Esophagus muscularis mucosa (tissue), 4 donors: Measurements from ENCODE around the gene UEVLD. TPM values are rescaled to one million over a fixed set of nuclear protein-coding genes. Genes with fewer than 3 reads are reported as not detected.
"Not testable (repeated sequence)": the region's sequence is repeated elsewhere in the genome, so short reads cannot be mapped to it uniquely, and the experiment has no call there.

ENCODE experiments used
- DNase-seq: peaks from one replicate; pipeline ENCODE4 v3.0.0-alpha.2; 2017; ENCODE audit errors: extremely low spot score
- H3K27ac ChIP-seq, 4 donors: fragments of 200-600 bp; sonication (generic); replicated peaks in 1 of 4; 1 replicate in 3 of 4; 2 replicates in 1 of 4; pipeline ENCODE4 v1.5.1; 2016 to 2019; ENCODE audit warnings: mild to moderate bottlenecking in 1 of 4
- H3K27me3 ChIP-seq, 4 donors: fragments of 200-600 bp; sonication (generic); one replicate each; pipeline versions ENCODE4 v1.5.1 to v1.6.0; 2016 to 2019
- H3K36me3 ChIP-seq, 4 donors: fragments of 200-600 bp; sonication (generic); one replicate each; pipeline ENCODE4 v1.5.1; 2016 to 2019
- H3K4me1 ChIP-seq, 4 donors: fragments of 200-600 bp; sonication (generic); one replicate each; pipeline ENCODE4 v1.5.1; 2016 to 2019
- H3K4me3 ChIP-seq, 4 donors: fragments of 200-600 bp; sonication (generic); 1 replicate in 2 of 4; 2 replicates in 2 of 4; pipeline ENCODE4 v1.5.1; 2016 to 2019; ENCODE audit warnings: mild to moderate bottlenecking in 4 of 4, moderate library complexity in 1 of 4
- H3K9me3 ChIP-seq, 4 donors: fragments of 200-600 bp; sonication (generic); 1 replicate in 3 of 4; 2 replicates in 1 of 4; pipeline ENCODE4 v1.5.1; 2016 to 2019
- CTCF ChIP-seq, 3 experiments: fragments of 200-600 bp in 2 of 3; fragments of 450-650 bp in 1 of 3; sonication (generic) in 2 of 3; IDR thresholded peaks; one replicate each; pipeline ENCODE4 v1.5.1; 2017 to 2019; ENCODE audit warnings: antibody characterized with exemption in 3 of 3, mild to moderate bottlenecking in 2 of 3, moderate library complexity in 1 of 3
- EP300 ChIP-seq: sonication (generic); formaldehyde crosslinking; IDR thresholded peaks from one replicate; pipeline ENCODE4 v1.6.1; 2017; ENCODE audit warnings: antibody characterized with exemption
- POLR2A ChIP-seq: fragments of 450-650 bp; IDR thresholded peaks from one replicate; pipeline ENCODE4 v1.6.1; 2017; ENCODE audit warnings: antibody characterized with exemption, moderate library complexity, mild to moderate bottlenecking, low read depth
- POLR2AphosphoS5 ChIP-seq, 2 donors: sonication (generic); formaldehyde crosslinking; IDR thresholded peaks; one replicate each; pipeline ENCODE4 v1.6.1; 2017; ENCODE audit warnings: antibody characterized with exemption in 2 of 2
- WGBS: methylation state at CpG from one replicate; pipeline ENCODE4 v1.1.5; 2018; 5-methylcytosine and 5-hydroxymethylcytosine counted together
- intact Hi-C: fragments of 100-400 bp; cut with DNase I; formaldehyde crosslinking; loops from one replicate; pipeline ENCODE4 v1.15.1; 2023
- total RNA-seq, 4 donors: library from RNA; depleted of rRNA; stranded (reverse); fragments of >200 nt; gene quantifications; one replicate each; pipeline versions ENCODE4 v1.1.0 to v1.2.1, GENCODE V29; 2016

The UEVLD gene
- total RNA-seq, 4 donors from 2014 or later = 28.7 to 39.1 (median 29.6) TPM

GRCh38 chr11:18594999-18595749 lies 6.6 kb upstream of the UEVLD start:
- no peak for DNase-seq
- TF ChIP-seq EP300 = no peak
- no peak for TF ChIP-seq POLR2A
- TF ChIP-seq CTCF (IDR thresholded peaks at IDR 0.05) = no peak
- no peak for TF ChIP-seq POLR2AphosphoS5 (IDR thresholded peaks at IDR 0.05)
- Histone ChIP-seq H3K4me3 (no peak overlapping the region), H3K27me3 (no peaks in the 10 kb centered on the region), H3K9me3 (no peaks in the 10 kb centered on the region), H3K27ac (no peak overlapping the region), H3K4me1 (peaks cover 8 to 31% (median 25%) of the 10 kb centered on the region in 4 donors), H3K36me3 (peaks cover 0 to 16% (median 12%) of the 10 kb centered on the region in 4 donors)
- 100% methylated on average over 1 of the region's 5 CpGs for WGBS
- intact Hi-C loops = loop anchor here (5.0 kb wide), 1 partner anchor 42 kb away; no protein-coding TSS in a partner anchor

GRCh38 chr11:18594088-18594487 lies 5.6 kb upstream of the UEVLD start:
- DNase-seq, H3K4me3 ChIP-seq, H3K27ac ChIP-seq, H3K9me3 ChIP-seq, H3K27me3 ChIP-seq: not testable (repeated sequence)
- intact Hi-C loops = loop anchor here (5.0 kb wide), 1 partner anchor 43 kb away; no protein-coding TSS in a partner anchor
- peaks cover 0 to 16% (median 12%) of the 10 kb centered on the region in 4 donors for H3K36me3 ChIP-seq
- H3K4me1 ChIP-seq = peaks cover 18 to 38% (median 34%) of the 10 kb centered on the region in 4 donors
- WGBS = 90% methylated on average over 5 of the region's 5 CpGs

- Histone ChIP-seq H3K36me3 (peaks cover 0 to 4% (median under 1%) of the 10 kb centered on the region in 4 donors), H3K27ac (peak overlapping the region in 2 of 4 donors; percentile 8 to 34), H3K4me3 (peak overlapping the region in 1 of 4 donors; percentile 3), H3K9me3 (no peaks in the 10 kb centered on the region), H3K4me1 (peaks cover 28 to 52% (median 44%) of the 10 kb centered on the region in 4 donors), H3K27me3 (no peaks in the 10 kb centered on the region)
- intact Hi-C loops = loop anchor here (5.0 kb wide), 1 partner anchor 47 kb away; no protein-coding TSS in a partner anchor
- TF ChIP-seq POLR2A = no peak
- TF ChIP-seq POLR2AphosphoS5 (IDR thresholded peaks at IDR 0.05) = no peak
- TF ChIP-seq CTCF (IDR thresholded peaks at IDR 0.05) = no peak
- TF ChIP-seq EP300 = no peak
- WGBS = 47% methylated on average over 2 of the region's 2 CpGs
- no peak for DNase-seq
These were observed 2.0 kb upstream of the UEVLD start for GRCh38 chr11:18590571-18590970.

GRCh38 chr11:18581825-18582224 lies 6.7 kb downstream of the UEVLD start:
- Histone ChIP-seq H3K36me3 (peaks cover 6 to 26% (median 13%) of the 10 kb centered on the region in 4 donors), H3K27me3 (no peaks in the 10 kb centered on the region), H3K4me3 (no peak overlapping the region), H3K9me3 (no peaks in the 10 kb centered on the region), H3K27ac (no peak overlapping the region), H3K4me1 (peaks cover under 1 to 6% (median 3%) of the 10 kb centered on the region in 4 donors)
- TF ChIP-seq POLR2AphosphoS5 (IDR thresholded peaks at IDR 0.05) = no peak
- DNase-seq = no peak
- WGBS = 93% methylated on average over 1 of the region's 1 CpG
- intact Hi-C loops = no loop called here

GRCh38 chr11:18580113-18580766 lies 8.3 kb downstream of the UEVLD start:
- Histone ChIP-seq H3K27ac (no peak overlapping the region), H3K4me3 (no peak overlapping the region), H3K4me1 (no peaks in the 10 kb centered on the region), H3K9me3 (no peaks in the 10 kb centered on the region), H3K36me3 (peaks cover 6 to 42% (median 26%) of the 10 kb centered on the region in 4 donors), H3K27me3 (no peaks in the 10 kb centered on the region)
- intact Hi-C loops = no loop called here
- no peak for DNase-seq
- no peak for TF ChIP-seq POLR2A
- no peak for TF ChIP-seq POLR2AphosphoS5 (IDR thresholded peaks at IDR 0.05)
- TF ChIP-seq EP300 = no peak
- WGBS = 76% methylated on average over 2 of the region's 2 CpGs

GRCh38 chr11:18578975-18579598 lies 9.4 kb downstream of the UEVLD start:
- Histone ChIP-seq H3K27ac (no peak overlapping the region), H3K4me3 (no peak overlapping the region), H3K9me3 (no peaks in the 10 kb centered on the region), H3K27me3 (no peaks in the 10 kb centered on the region), H3K4me1 (no peaks in the 10 kb centered on the region), H3K36me3 (peaks cover 6 to 53% (median 37%) of the 10 kb centered on the region in 4 donors)
- no peak for DNase-seq
- TF ChIP-seq EP300 (no peak), POLR2A (no peak), CTCF (IDR thresholded peaks at IDR 0.05) (no peak), POLR2AphosphoS5 (IDR thresholded peaks at IDR 0.05) (no peak)
- WGBS = 93% methylated on average over 14 of the region's 14 CpGs
- intact Hi-C loops = no loop called here
